ENCODE data around the gene ZBED1.

ZBED1 gene

DNA sequence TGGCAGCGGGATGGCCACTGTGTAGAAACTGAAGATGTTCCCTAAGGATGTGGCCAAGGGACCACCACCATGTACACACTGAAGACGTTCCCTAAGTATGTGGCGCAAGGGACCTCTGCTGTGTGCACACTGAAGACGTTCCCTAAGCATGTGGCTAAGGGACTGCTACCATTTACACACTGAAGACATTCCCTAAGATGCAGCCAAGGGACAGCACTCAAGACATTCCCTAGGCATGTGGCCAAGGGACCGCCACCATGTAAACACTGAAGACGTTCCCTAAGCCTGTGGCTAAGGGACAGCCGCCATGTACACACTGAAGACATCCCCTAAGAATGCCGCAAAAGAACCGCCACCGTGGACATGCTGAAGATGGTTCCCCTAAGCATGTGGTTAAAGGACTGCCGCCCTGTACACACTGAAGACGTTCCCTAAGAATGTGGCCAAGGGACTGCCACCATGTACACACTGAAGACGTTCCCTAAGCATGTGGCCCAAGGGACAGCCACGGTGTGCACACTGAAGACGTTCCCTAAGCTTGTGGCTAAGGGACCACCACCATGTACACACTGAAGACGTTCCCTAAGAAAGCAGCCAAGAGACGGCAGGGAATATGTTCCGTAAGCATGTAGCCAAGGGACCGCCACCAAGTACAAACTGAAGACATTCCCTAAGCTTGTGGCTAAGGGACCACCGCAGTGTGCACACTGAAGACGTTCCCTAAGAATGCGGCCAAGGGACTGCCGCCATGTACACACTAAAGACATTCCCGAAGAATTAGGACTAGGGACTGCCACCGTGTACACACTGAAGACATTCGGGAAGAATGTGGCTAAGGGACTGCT, 43.3 kb downstream of the ZBED1 start:
- no peak for TF ChIP-seq POLR2AphosphoS5 (IDR thresholded peaks at IDR 0.05; ENCODE audit: low read depth, low read length)
- TF ChIP-seq TAF1 (IDR thresholded peaks at IDR 0.05; ENCODE audit: borderline replicate concordance, insufficient read depth, low read length) = no peak

DNA sequence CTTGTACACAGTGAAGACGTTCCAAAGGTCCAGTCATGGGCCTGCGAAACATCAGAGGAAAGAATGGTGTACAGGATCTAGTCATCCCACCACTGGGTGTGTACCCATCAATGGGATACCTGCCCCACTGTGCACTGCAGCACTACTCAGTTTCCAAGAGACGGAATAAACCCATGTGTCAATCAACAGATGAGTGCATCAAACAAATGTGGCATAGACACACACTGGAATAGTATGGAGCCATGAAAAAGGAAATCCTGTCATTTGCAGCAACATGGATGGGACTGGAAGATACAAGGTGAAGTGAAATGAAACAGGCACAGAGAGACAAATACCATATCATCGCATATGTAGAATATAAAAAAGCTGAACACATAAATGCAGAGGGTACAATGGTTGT, 48.0 kb downstream of the ZBED1 start:
- TF ChIP-seq FOXP2 (optimal IDR thresholded peaks at IDR 0.05; ENCODE audit: borderline replicate concordance, extremely low read depth, extremely low read length, insufficient read depth) = no peak
- TF ChIP-seq SIN3A (IDR thresholded peaks at IDR 0.05; ENCODE audit: borderline replicate concordance, insufficient read depth, low read length) = no peak
- no peak for TF ChIP-seq REST (IDR thresholded peaks at IDR 0.05; ENCODE audit: insufficient read depth in 1 of 2, low read depth in 2 of 2, low read length in 2 of 2)
- no peak for TF ChIP-seq TAF1 (IDR thresholded peaks at IDR 0.05; ENCODE audit: borderline replicate concordance, insufficient read depth, low read length)
- TF ChIP-seq POLR2AphosphoS5 (IDR thresholded peaks at IDR 0.05; ENCODE audit: low read depth, low read length) = no peak

- TF ChIP-seq TAF1 (IDR thresholded peaks at IDR 0.05; ENCODE audit: borderline replicate concordance, insufficient read depth, low read length) = no peak
- TF ChIP-seq REST (IDR thresholded peaks at IDR 0.05; ENCODE audit: insufficient read depth in 1 of 2, low read depth in 2 of 2, low read length in 2 of 2) = no peak
- TF ChIP-seq FOXP2 (optimal IDR thresholded peaks at IDR 0.05; ENCODE audit: borderline replicate concordance, extremely low read depth, extremely low read length, insufficient read depth) = no peak
- no peak for TF ChIP-seq SIN3A (IDR thresholded peaks at IDR 0.05; ENCODE audit: borderline replicate concordance, insufficient read depth, low read length)
- TF ChIP-seq POLR2AphosphoS5 (IDR thresholded peaks at IDR 0.05; ENCODE audit: low read depth, low read length) = no peak
Observed at GRCh38 chrX:2452317-2452784, 48.4 kb downstream of the ZBED1 start.

- TF ChIP-seq REST (IDR thresholded peaks at IDR 0.05; ENCODE audit: insufficient read depth in 1 of 2, low read depth in 2 of 2, low read length in 2 of 2) (no peak), POLR2AphosphoS5 (IDR thresholded peaks at IDR 0.05; ENCODE audit: low read depth, low read length) (no peak), FOXP2 (optimal IDR thresholded peaks at IDR 0.05; ENCODE audit: borderline replicate concordance, extremely low read depth, extremely low read length, insufficient read depth) (no peak), TAF1 (IDR thresholded peaks at IDR 0.05; ENCODE audit: borderline replicate concordance, insufficient read depth, low read length) (no peak)
Observed at GRCh38 chrX:2451501-2452316, 49.1 kb downstream of the ZBED1 start.

DNA sequence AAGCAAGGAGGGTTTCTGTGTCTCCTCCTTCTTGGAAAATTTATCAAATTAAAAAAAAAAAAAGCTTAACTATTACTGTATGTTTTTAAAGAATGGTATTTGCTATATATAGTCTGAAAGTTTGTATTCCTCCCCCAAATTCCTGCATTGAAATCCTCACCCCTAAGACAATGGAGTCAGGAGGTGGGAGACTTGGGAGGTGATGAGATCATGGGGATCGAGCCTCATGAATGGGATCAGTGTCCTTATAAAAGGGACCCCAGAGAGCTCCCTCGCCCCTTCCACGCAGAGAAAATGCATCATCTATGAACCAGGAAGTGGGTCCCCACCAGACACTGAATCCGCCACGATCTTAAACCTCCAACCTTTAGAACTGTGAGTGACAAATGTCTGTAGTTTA, 50.1 kb downstream of the ZBED1 start:
- no peak for TF ChIP-seq SIN3A (IDR thresholded peaks at IDR 0.05; ENCODE audit: borderline replicate concordance, insufficient read depth, low read length)
- TF ChIP-seq TAF1 (IDR thresholded peaks at IDR 0.05; ENCODE audit: borderline replicate concordance, insufficient read depth, low read length) = no peak
- TF ChIP-seq FOXP2 (optimal IDR thresholded peaks at IDR 0.05; ENCODE audit: borderline replicate concordance, extremely low read depth, extremely low read length, insufficient read depth) = no peak
- TF ChIP-seq REST (IDR thresholded peaks at IDR 0.05; ENCODE audit: insufficient read depth in 1 of 2, low read depth in 2 of 2, low read length in 2 of 2) = no peak
- TF ChIP-seq POLR2AphosphoS5 (IDR thresholded peaks at IDR 0.05; ENCODE audit: low read depth, low read length) = no peak
